Measurements from ENCODE around the gene SLC34A1. TPM values are rescaled to one million over a fixed set of nuclear protein-coding genes. Genes with fewer than 3 reads are reported as not detected.

Gene SLC34A1
- total and polyA plus RNA-seq, 2 of the 4 experiments (the other 2 are of a cell fraction), result not detected

DNA sequence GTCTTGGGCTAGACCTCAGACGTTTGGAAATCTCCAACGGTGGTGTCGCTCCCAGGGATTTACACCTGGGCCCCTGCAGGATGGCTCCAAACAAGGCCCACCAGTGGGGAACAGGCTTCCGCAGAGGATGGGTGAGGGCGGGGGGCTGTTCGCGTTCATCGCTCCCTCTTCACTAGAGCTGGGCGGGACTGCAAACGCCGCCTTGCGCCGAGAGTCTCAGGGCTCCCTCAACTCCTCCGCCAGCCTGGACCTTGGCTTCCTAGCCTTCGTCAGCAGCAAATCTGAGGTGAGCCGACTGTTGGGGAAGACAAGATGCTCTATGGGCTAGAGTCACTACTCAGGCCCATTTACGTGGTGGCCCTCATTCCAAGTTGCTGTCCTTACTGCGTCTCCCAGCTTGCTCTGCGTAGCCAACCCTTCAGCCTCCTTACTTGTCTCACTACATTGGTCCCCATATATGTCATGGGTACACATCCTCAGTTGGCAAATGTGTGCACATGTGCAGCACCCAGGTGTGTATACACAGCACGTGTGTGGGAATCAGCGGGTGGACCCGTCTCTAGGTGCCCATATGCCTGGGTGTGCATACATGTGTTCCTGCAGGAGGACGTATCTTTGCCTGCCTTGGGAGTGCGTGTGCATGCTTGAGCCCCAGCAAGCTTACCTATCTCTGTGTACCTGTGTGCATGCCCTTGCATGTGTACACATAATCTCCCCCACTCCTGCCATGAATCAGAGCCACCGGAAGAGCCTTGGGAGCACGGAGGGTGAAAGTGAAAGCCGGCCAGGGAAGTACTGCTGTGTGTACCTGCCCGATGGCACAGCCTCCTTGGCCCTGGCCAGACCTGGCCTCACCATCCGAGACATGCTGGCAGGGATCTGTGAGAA, 16.0 kb upstream of the SLC34A1 start:
- Histone ChIP-seq H2AFZ (replicated peaks; ENCODE audit: low read length, poor library complexity) (peak overlapping the region; percentile 44), H4K20me1 (ENCODE audit: insufficient read depth, low read length) (no peaks in the 10 kb centered on the region; the same call in none of the 2 replicates), H2BK20ac (ENCODE audit: low read depth, low read length) (no peak overlapping the region), H3K9ac (ENCODE audit: low read depth, low read length) (no peak overlapping the region), H3K27ac (ENCODE audit: insufficient read depth, low read length) (no peak overlapping the region), H4K8ac (ENCODE audit: low read depth in 2 of 2, low read length in 2 of 2) (no peak overlapping the region), H2BK15ac (ENCODE audit: low read depth, low read length) (no peak overlapping the region), H3K23ac (ENCODE audit: low read depth, low read length) (no peak overlapping the region), H4K91ac (ENCODE audit: insufficient read depth, low read depth, low read length) (no peak overlapping the region), H3K9me3 (ENCODE audit: control insufficient read depth, insufficient read depth, low read length) (no peaks in the 10 kb centered on the region), H3K18ac (ENCODE audit: low read depth, low read length) (no peak overlapping the region), H2BK120ac (ENCODE audit: low read depth, low read length) (no peak overlapping the region), H2AK5ac (ENCODE audit: low read depth, low read length) (no peak overlapping the region), H3K4me3 (ENCODE audit: insufficient read depth, low read depth, low read length) (no peak overlapping the region), H3K14ac (replicated peaks; ENCODE audit: low read depth, low read length) (no peak overlapping the region), H3K4ac (ENCODE audit: low read depth, low read length) (no peak overlapping the region), H3K27me3 (ENCODE audit: control insufficient read depth, insufficient read depth, low read length) (peaks cover 2% of the 10 kb centered on the region; the same call in 1 of the 2 replicates), H3K4me2 (ENCODE audit: low read depth, low read length) (peak overlapping the region; percentile 68; the same call in 1 of the 2 replicates), H3K56ac (ENCODE audit: extremely low read depth, insufficient read depth, low read length) (no peak overlapping the region), H4K5ac (ENCODE audit: low read depth, low read length) (no peak overlapping the region), H2AK9ac (replicated peaks; ENCODE audit: low read depth, low read length, poor library complexity) (no peak overlapping the region), H3K79me1 (ENCODE audit: low read depth in 1 of 2, low read length in 2 of 2) (no peaks in the 10 kb centered on the region), H3K4me1 (ENCODE audit: control insufficient read depth, insufficient read depth, low read length) (peaks cover 11% of the 10 kb centered on the region; the same call in 1 of the 2 replicates), H3K9me1 (ENCODE audit: insufficient read depth, low read length) (no peaks in the 10 kb centered on the region), H3K36me3 (ENCODE audit: control insufficient read depth, insufficient read depth, low read length) (no peaks in the 10 kb centered on the region), H2BK5ac (ENCODE audit: low read depth, low read length, poor library complexity, severe bottlenecking) (no peak overlapping the region)
- in situ Hi-C loops (cut with MboI; ENCODE audit: low sequenced_read_pairs), result no loop called here
- TF ChIP-seq BHLHE40 (IDR thresholded peaks at IDR 0.05; ENCODE audit: low read depth, low read length) (no peak), RAD21 (IDR thresholded peaks at IDR 0.05; ENCODE audit: low read length) (no peak), MAZ (IDR thresholded peaks at IDR 0.05; ENCODE audit: borderline replicate concordance, low read depth, low read length) (no peak), MXI1 (IDR thresholded peaks at IDR 0.05; ENCODE audit: borderline replicate concordance, low read depth, low read length) (no peak), RCOR1 (IDR thresholded peaks at IDR 0.05; ENCODE audit: insufficient replicate concordance, low read length) (no peak), CHD1 (IDR thresholded peaks at IDR 0.05; ENCODE audit: low read depth, low read length) (no peak), CEBPB (IDR thresholded peaks at IDR 0.05; ENCODE audit: low read depth, low read length) (no peak), NFE2L2 (IDR thresholded peaks at IDR 0.05; ENCODE audit: low read depth, low read length) (no peak), FOS (IDR thresholded peaks at IDR 0.05; ENCODE audit: low read depth, low read length) (no peak), POLR2A (IDR thresholded peaks at IDR 0.05; ENCODE audit: low read depth, low read length) (no peak), MAFK (IDR thresholded peaks at IDR 0.05; ENCODE audit: low read depth, low read length) (no peak)
- TF ChIP-seq, protein P1, sequence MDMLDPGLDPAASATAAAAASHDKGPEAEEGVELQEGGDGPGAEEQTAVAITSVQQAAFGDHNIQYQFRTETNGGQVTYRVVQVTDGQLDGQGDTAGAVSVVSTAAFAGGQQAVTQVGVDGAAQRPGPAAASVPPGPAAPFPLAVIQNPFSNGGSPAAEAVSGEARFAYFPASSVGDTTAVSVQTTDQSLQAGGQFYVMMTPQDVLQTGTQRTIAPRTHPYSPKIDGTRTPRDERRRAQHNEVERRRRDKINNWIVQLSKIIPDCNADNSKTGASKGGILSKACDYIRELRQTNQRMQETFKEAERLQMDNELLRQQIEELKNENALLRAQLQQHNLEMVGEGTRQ (IDR thresholded peaks at IDR 0.05; ENCODE audit: low read depth, low read length), result no peak
- TF ChIP-seq, protein P2, sequence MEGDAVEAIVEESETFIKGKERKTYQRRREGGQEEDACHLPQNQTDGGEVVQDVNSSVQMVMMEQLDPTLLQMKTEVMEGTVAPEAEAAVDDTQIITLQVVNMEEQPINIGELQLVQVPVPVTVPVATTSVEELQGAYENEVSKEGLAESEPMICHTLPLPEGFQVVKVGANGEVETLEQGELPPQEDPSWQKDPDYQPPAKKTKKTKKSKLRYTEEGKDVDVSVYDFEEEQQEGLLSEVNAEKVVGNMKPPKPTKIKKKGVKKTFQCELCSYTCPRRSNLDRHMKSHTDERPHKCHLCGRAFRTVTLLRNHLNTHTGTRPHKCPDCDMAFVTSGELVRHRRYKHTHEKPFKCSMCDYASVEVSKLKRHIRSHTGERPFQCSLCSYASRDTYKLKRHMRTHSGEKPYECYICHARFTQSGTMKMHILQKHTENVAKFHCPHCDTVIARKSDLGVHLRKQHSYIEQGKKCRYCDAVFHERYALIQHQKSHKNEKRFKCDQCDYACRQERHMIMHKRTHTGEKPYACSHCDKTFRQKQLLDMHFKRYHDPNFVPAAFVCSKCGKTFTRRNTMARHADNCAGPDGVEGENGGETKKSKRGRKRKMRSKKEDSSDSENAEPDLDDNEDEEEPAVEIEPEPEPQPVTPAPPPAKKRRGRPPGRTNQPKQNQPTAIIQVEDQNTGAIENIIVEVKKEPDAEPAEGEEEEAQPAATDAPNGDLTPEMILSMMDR (conservative IDR thresholded peaks at IDR 0.05; ENCODE audit: low read depth, low read length), result no peak
- dilution Hi-C loops (cut with HindIII; ENCODE audit: low sequenced_read_pairs, unreplicated experiment), result no loop called here
- POLR2A ChIA-PET (ENCODE audit: unreplicated experiment), result no interaction called here
- no peak for ATAC-seq (ENCODE audit: low read depth)
- BruUV-seq (replicated peaks), result no TSS peak
- CTCF ChIA-PET, result interaction anchor here (0.6 to 1.3 kb wide), 4 partner anchors 12 to 97 kb away, joined by 3 to 7 read pairs (median 4); no protein-coding TSS in a partner anchor
- WGBS, 2 experiments (ENCODE audit: extremely low coverage in 2 of 2, insufficient read length in 1 of 2), result 73% methylated on average over 16 of the region's 29 CpGs; no CpG with 5 or more reads in 1 of the 2 experiments
- intact Hi-C loops (cut with micrococcal nuclease), result no loop called here
- no peak for DNase-seq

Data from IMR-90 (cell line).